ENCODE results near the gene GJE1.
"Not testable (repeated sequence)": the region's sequence is repeated elsewhere in the genome, so short reads cannot be mapped to it uniquely, and the experiment has no call there.

The GJE1 gene

GRCh38 chr6:142132625-142133024, at the start of gene GJE1:
TSS of gene GJE1 (plus strand) at chr6:142132925. CDS start at chr6:142133159, 234 bp downstream.
- DNase-seq (ENCODE audit: low read depth in 3 of 3, low spot score in 1 of 3) = no peak

DNA sequence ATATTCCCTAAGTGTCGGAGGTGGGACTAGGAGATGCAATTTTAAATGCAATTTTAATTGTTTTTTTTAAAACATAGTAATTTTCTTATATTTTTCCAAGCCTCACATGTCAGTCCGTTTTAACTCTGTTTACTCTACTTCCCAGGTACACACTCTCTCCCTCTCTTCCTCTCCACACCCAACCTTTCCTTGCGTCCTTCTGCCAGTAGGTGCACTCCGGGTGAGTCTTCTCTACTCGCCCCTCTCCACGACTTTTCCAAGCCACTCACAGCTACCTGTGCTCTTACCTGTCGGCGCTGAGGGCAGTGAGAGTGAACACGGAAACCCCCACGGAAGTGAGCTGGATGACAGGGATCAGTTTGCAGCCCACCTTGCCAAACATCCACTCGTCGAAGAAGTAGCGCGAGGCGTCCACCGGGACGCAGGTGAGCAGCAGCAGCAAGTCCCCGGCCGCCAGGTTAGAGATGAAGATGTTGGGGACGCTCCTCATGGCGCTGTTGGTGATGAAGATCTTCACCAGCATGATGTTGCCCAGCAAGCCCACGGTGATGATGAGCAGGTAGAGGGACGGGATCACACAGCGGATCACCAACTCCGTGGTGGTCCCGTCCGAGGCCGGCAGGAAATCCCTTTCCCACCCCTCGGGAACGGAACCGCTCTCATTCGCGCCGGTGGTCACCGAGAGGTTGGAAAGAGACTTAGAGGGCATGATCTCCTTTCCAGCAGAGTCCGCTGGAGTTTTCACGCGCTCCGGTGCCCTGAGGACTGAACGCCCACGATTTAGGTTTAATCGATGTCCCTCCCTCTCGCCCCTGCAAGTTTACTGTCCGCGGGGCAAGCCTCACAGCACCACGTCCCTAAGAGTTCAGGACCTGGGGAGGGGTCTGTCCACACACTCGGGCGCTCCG, 44.5 kb upstream of the GJE1 start:
- DNase-seq (ENCODE audit: low read depth in 3 of 3, low spot score in 1 of 3) = no peak

DNA sequence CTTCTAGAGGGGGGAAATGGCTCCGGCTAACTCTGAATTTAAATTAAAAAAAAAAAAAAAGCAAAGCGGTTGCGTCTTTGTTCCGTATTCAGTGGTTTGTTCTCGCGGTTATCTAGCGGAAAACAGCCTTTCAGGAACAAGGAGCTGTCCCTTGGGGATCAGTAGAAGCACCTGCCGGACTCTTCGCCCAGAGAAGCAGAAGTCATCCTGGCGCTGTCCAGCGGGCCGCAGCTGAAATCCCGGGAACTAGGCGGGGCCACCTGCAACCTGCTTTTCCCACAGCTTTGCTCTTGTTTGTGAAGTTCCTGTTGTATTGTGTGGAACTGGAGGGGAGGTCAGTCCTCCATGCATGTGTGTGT, 43.9 kb upstream of the GJE1 start:
- no peak for DNase-seq (ENCODE audit: low read depth in 3 of 3, low spot score in 1 of 3)

- not testable (repeated sequence) for DNase-seq (ENCODE audit: low read depth in 3 of 3, low spot score in 1 of 3)
These were observed 27.9 kb upstream of the GJE1 start for GRCh38 chr6:142104820-142105219.

DNA sequence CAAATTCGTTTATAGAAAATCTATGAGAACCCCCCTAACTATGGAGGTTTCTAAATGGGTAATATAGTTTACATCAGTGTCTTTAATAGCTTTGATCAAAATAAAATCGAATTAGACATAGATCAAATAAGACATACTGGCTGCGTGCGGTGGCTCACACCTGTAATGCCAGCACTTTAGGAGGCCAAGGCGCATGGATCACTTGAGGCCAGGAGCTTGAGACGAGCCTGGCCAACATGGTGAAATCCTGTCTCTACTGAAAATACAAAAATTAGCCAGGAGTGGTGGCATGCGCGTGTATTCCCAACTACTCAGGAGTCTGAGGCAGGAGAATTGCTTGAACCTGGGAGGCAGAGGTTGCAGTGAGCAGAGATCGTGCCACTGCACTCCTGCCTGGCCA, 21.9 kb upstream of the GJE1 start:
- not testable (repeated sequence) for DNase-seq (ENCODE audit: low read depth in 3 of 3, low spot score in 1 of 3)

GRCh38 chr6:142112451-142113061, 20.2 kb upstream of the GJE1 start:
- peak; percentile 19 to 48 (median 35) for DNase-seq (ENCODE audit: low read depth in 3 of 3, low spot score in 1 of 3)

- DNase-seq (ENCODE audit: low read depth in 3 of 3, low spot score in 1 of 3) = no peak
These were observed 15.4 kb upstream of the GJE1 start for GRCh38 chr6:142117366-142117765.

DNA sequence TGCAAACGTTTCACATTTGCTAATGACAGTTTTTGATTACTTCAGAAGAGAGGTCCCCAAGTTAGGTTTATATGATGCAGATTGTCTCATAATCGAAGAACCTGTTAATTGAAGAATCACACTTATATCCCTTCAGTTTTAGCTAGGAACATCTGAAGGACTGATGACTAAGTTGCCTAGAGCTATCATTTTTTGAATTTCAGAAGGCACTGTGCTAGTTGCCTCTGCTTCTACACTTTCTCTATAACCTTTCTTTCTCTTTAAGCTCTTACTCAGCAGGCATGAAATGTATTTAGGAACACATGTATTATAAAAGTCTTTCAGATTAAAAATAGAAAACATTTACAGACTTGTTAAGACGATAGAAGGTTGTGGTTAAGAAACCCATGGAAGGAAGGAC, 14.4 kb upstream of the GJE1 start:
- no peak for DNase-seq (ENCODE audit: low read depth in 3 of 3, low spot score in 1 of 3)

- DNase-seq (ENCODE audit: low read depth in 3 of 3, low spot score in 1 of 3) = no peak
These were observed 13.8 kb upstream of the GJE1 start for GRCh38 chr6:142118925-142119324.

- DNase-seq (ENCODE audit: low read depth in 3 of 3, low spot score in 1 of 3) = no peak
These were observed 11.4 kb upstream of the GJE1 start for GRCh38 chr6:142121342-142121741.

DNA sequence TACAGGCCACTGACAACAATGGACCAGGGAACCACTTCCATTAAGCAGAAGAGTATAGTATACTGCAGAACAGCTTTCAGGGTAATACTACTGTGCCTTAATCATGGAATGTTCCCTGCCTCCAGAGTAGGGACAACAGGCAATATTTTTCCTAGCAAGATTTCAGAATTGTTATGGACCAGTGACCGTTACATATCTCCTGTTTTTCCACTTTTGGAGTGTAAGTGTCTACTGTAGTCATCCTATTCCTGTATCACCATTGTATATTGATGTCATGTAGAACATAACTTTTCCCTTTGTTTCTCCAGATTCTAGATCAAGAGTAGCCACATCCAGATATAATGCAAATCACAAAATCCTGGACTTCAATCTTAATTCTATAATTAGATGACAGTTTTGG, 1.9 kb upstream of the GJE1 start:
- DNase-seq (ENCODE audit: low read depth in 3 of 3, low spot score in 1 of 3) = no peak

- no peak for DNase-seq (ENCODE audit: low read depth in 3 of 3, low spot score in 1 of 3)
These were observed 6.2 kb downstream of the GJE1 start for GRCh38 chr6:142138876-142139275.

DNA sequence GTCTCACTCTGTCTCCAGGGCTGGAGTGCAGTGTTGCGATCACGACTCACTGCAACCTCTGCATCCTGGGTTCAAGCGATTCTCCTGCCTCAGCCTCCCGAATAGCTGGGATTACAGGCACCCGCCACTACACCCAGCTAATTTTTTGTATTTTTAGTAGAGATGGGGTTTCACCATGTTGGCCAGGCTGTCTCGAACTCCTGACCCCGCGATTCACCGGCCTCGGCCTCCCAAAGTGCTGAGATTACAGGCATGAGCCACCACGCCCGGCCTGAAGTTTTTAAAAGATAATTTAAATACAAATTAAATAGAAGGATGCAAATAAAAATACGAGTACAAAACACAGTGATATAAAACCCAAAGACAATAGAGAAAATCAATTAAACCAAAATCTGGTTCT, 8.8 kb downstream of the GJE1 start:
- not testable (repeated sequence) for DNase-seq (ENCODE audit: low read depth in 3 of 3, low spot score in 1 of 3)

DNA sequence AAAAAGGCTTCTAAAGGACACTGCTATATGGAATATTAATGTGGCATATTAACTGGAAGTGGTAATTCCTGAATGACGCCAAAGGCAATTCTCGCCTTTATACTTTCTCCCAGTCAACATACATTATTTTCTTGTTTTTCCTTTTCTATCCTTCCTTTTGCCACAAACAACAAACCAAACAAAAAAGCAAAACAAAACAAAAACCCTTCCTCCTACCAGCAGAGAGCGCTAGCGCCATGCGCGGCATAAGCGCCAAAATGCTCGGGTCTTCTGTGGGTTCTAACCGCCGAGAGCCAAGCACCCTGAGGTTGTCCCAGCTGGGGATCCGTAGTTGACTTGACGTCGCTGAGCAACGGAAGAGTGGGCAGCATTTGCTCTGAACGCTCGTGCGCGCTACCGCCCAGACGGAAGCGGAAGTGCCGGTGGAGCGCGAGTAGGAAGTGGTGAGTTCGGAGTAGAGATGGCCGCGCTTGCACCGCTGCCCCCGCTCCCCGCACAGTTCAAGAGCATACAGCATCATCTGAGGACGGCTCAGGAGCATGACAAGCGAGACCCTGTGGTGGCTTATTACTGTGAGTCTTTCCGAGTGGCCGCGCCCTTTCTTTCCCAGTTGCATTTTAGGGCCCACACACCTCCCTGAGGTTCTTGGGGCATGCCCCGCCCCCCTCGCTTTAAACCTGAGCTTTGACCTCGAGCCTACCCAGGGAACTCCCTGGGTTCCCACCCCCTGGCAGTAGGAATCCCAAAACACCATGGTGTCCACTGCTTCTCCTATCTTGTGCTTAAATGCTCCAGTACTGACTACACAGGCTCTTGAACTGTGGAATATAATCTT, 14.3 kb downstream of the GJE1 start, which contains the start of the genes NMBR and VTA1:
Gene NMBR (minus strand): TSS at position 295 of the 835 bp plus-strand sequence. CDS start 58,464 bp downstream, outside the sequence.
Gene VTA1 (plus strand): TSS at position 436 of the 835 bp plus-strand sequence. CDS start 25 bp downstream, at position 461.
- DNase-seq (ENCODE audit: low read depth in 3 of 3, low spot score in 1 of 3) = peak; percentile 81 to 87 (median 84)

GRCh38 chr6:142152746-142153145, 20.0 kb downstream of the GJE1 start:
- no peak for DNase-seq (ENCODE audit: low read depth in 3 of 3, low spot score in 1 of 3)

DNA sequence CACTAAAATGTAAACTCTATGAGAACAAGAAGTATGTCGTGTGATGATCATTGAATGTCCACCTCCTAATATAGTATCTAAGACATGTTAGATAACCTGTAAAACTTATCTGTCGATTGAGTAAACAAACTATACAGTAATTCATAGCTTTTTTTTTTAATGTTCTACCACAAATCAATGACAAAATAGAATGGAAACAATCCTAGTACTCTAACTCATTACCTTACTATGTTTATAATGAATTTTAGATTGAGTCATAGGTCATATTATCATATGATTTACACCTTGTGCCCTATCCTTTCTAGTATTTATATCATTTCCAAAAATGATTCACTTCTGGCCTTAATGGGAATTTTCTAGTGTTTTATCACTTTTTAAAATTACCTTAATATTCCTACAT, 20.5 kb downstream of the GJE1 start:
- no peak for DNase-seq (ENCODE audit: low read depth in 3 of 3, low spot score in 1 of 3)

- no peak for DNase-seq (ENCODE audit: low read depth in 3 of 3, low spot score in 1 of 3)
These were observed 21.6 kb downstream of the GJE1 start for GRCh38 chr6:142154336-142154735.

- DNase-seq (ENCODE audit: low read depth in 3 of 3, low spot score in 1 of 3) = no peak
These were observed 22.4 kb downstream of the GJE1 start for GRCh38 chr6:142155091-142155490.

DNA sequence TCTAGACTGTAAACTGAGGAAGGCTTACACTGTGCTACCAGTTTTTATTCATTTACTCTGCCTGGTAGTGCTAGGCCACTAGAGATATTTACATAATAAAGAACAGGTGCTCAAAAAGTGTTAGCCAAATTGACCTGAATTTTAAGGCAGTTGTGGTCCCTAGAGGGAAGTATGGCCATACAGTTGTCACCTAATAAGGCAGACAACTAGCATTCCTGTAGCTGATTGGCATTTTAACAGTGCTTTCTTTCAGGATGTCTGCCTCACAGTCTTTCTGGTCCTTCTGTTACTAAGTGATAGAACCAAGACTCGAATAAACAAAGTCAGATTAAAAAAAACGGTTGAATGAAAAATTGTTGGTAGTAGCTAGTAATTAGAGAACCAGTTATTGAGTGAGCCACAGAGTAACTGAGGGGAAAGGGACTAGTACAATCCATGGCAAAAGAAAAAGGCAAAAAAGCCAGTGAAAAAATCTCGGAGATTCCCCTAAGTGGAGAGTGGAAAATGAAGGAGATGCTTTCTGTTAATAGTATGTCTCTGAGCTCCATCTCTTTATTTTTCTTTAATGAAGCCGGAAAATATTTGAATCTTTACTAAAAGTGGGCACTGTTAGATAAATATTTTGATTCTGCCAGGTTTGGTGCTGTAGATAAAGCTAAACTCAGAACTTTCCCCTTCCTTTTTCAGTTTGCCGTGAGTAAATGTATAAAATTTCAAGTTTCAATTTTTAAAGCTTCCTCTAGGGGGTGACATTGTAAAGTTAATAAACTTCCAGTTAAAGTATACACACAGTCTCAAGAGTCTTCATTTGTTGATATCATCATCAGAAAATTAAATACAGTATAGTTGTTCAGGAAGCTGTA, 23.4 kb downstream of the GJE1 start:
- DNase-seq (ENCODE audit: low read depth in 3 of 3, low spot score in 1 of 3) = no peak

DNA sequence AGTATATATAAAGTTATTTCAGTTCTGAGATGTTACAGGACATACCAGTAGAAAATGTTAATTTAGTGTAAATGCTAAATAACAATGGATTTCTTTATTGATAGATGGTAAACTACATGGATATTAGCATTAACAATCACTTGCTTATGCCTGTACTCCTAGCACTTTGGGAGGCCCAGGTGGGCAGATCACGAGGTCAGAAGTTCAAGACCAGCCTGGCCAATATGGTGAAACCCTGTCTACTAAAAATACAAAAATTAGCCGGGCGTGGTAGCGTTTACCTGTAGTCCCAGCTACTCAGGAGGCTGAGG, 24.0 kb downstream of the GJE1 start:
- not testable (repeated sequence) for DNase-seq (ENCODE audit: low read depth in 3 of 3, low spot score in 1 of 3)

- DNase-seq (ENCODE audit: low read depth in 3 of 3, low spot score in 1 of 3) = no peak
These were observed 30.1 kb downstream of the GJE1 start for GRCh38 chr6:142162780-142163179.

Measured in stimulated activated CD4-positive, alpha-beta T cell treated with anti-CD3 and anti-CD28 coated beads, TNF-alpha, amount 100 ng/mL, for 1 hour (primary cell).